Measurements from ENCODE around the gene C19orf73.
"Not testable (repeated sequence)": the region's sequence is repeated elsewhere in the genome, so short reads cannot be mapped to it uniquely, and the experiment has no call there.

Gene C19orf73

GRCh38 chr19:49148784-49149651 lies 30.1 kb upstream of the C19orf73 start:
- peak; percentile 80 for DNase-seq (ENCODE audit: low spot score)

- no peak for DNase-seq (ENCODE audit: low spot score)
Measured at GRCh38 chr19:49148044-49148682, 29.2 kb upstream of the C19orf73 start.

DNA sequence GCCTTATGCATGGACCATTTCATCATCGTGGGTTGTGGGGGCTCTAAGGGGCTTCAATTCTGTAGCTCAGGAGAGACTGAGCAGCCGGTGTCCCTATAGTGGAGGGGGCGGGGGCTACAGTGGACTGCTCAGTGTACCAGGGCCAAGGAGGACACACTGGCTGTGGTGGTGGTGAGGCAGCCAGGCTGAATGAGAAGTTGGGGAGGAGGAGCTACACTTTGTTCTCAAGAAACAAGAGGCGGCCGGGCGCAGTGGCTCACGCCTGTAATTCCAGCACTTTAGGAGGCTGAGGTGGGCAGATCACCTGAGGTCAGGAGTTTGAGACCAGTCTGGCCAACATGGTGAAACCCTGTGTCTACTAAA lies 27.4 kb upstream of the C19orf73 start:
- DNase-seq (ENCODE audit: low spot score), result not testable (repeated sequence)

DNA sequence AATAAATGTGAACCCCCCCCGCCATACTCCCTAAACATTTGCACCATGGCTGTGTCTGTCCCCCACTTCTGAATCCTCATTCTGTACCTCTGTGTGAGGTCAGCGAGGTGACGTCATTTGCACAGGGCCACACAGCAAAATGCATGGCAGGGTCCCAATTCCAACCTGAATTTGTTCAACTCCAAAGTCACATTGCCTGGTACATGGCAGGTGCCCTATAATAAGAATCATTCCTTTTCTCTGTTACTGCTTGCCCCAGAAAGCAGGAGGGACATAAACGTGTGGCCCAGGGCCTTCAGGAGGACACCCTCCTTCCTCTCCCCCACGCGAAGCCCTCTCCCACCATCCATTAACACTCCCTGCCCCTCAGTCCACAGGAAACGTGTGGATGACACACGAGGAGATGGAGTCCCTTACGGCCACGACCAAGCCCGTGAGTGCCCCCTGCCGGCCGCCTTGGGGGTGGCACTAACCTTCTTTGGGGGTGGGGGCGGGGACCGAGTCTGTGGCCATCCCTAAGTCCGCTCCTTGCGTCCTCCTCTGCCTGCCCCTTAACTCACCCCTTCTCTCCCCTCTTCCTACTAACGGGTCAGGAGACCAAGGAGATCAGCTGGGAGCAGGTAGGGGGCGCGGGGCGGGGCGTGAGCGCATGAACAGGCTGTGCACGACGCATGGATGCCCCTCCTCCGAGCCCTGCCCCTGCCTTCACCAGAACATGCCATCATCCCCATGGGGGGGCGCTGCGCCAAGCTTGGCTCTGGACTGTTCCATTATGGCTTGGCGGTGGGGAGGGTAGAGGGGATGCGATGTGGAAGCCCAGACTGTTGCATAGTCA lies 26.8 kb upstream of the C19orf73 start:
- peak; percentile 71 for DNase-seq (ENCODE audit: low spot score)

- peak; percentile 89 for DNase-seq (ENCODE audit: low spot score)
Measured at GRCh38 chr19:49142866-49143335, 24.0 kb upstream of the C19orf73 start.

- no peak for DNase-seq (ENCODE audit: low spot score)
Measured at GRCh38 chr19:49141352-49141751, 22.4 kb upstream of the C19orf73 start.

- DNase-seq (ENCODE audit: low spot score), result no peak
Measured at GRCh38 chr19:49140951-49141350, 22.0 kb upstream of the C19orf73 start.

DNA sequence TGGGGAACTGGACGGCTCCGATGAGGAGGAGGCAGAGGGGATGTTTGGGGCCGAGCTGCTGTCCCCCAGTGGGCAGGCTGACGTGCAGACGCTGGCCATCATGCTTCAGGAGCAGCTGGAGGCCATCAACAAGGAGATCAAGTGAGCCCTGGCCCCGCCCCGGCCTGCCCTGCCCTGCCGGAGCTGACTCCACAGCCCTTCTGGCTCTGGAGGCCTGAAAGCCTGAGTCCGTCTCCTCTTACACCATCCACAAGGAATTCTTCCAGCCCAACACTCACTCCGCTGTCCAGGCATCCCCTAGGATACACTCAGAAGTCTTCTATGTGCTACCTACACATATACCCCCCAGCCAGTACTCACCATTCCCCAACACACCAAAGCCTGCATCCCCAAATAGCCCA lies 17.8 kb upstream of the C19orf73 start:
- no peak for DNase-seq (ENCODE audit: low spot score)

- no peak for DNase-seq (ENCODE audit: low spot score)
Measured at GRCh38 chr19:49135686-49136085, 16.7 kb upstream of the C19orf73 start.

GRCh38 chr19:49133621-49134454 lies 14.9 kb upstream of the C19orf73 start:
- no peak for DNase-seq (ENCODE audit: low spot score)

GRCh38 chr19:49132974-49133609 lies 14.1 kb upstream of the C19orf73 start:
- no peak for DNase-seq (ENCODE audit: low spot score)

DNA sequence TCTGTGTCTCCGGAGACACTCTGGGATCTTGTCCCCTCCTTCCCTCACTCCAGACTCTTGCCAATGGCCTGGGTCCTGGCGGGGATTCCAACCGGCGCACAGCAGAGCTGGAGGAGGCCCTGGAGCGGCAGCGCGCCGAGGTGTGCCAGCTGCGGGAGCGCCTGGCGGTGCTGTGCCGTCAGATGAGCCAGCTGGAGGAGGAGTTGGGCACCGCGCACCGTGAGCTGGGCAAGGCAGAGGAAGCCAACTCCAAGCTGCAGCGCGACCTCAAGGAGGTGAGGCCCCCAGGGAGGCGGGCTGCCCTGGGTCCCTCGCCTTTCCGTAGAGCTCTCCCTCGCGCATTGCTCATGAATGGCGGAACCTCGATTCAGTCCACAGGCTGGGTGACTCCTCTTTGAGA lies 11.4 kb upstream of the C19orf73 start:
- no peak for DNase-seq (ENCODE audit: low spot score)

- no peak for DNase-seq (ENCODE audit: low spot score)
Measured at GRCh38 chr19:49129238-49129583, 10.3 kb upstream of the C19orf73 start.

DNA sequence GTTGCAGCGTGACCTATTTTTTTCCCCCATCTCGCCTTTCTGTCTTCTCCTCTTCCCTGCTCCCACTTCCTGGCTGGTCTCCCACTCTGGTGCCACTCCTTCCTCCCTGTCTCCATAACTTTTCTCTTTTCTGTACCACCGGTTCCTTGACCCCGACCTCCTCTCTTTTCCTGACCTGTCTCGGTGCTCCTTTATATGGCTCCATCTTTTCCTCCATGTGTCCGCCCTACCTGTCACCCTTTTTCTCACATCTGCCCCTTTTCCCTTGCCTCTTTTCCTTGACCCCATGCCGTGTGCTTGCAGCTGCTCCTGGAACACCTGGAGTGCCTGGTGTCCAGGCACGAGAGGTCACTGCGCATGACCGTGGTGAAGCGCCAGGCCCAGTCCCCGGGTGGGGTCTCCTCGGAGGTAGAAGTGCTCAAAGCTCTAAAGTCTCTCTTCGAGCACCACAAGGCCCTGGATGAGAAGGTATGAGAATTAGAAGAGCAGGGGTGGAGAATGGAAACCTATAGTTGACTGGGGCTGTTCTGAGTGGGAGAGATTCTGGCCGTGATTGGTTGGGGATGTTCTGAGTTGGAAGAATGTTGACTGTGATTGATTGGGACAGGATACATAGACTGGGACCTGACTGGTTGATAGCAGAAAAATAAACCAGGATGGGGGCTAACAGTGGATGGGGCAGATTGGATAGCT lies 9.7 kb upstream of the C19orf73 start:
- DNase-seq (ENCODE audit: low spot score), result no peak

- DNase-seq (ENCODE audit: low spot score), result peak; percentile 97
Measured at GRCh38 chr19:49127674-49128544, 9.0 kb upstream of the C19orf73 start.

- not testable (repeated sequence) for DNase-seq (ENCODE audit: low spot score)
Measured at GRCh38 chr19:49127225-49127624, 8.3 kb upstream of the C19orf73 start.

DNA sequence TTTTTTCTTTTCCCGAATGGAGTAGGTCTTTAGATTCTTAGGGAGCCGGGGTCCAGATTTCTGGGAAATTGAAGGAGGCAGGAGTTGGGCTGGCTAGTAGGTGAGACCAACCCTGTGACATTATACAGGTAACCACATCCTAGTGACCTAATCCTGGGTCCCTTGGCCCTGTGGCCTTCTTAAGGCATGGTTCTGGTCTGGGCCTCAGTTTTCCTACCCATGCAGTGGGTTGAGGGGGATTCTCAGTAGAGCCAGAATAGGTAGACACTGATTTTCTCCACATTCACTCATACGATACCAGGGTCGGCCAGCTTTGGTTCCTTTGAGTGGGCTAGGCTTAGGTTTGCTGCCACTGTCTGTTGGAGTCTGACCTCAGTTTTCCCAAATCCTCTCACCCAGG lies 7.6 kb upstream of the C19orf73 start:
- no peak for DNase-seq (ENCODE audit: low spot score)

- no peak for DNase-seq (ENCODE audit: low spot score)
Measured at GRCh38 chr19:49125025-49125731, 6.2 kb upstream of the C19orf73 start.

DNA sequence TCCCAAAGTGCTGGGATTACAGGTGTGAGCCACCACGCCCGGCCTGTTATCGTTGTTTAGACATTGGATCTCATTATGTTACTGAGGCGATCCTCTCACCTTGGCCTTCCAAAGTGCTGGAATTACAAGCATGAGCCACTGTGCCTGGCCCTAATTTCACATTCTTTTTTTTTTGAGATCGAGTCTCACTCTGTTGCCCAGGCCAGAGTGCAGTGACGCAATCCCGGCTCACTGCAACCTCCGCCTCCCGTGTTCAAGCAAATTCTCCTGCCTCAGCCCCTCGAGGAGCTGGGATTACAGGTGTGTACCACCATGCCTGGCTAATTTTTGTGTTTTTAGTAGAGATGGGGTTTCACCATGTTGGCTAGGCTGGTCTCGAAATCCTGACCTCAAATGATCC lies 4.3 kb upstream of the C19orf73 start:
- DNase-seq (ENCODE audit: low spot score), result not testable (repeated sequence)

Measured in globus pallidus (tissue), 1 donor.